SK-N-MC (cell line): Measurements from ENCODE around the gene MAP1A.

ENCODE experiments used
- EZH2 ChIP-seq: fragments of 200-600 bp; sonication (generic); IDR thresholded peaks from one replicate; pipeline ENCODE4 v1.6.1; 2017; ENCODE audit warnings: antibody characterized with exemption
- FOXP2 ChIP-seq: optimal IDR thresholded peaks from 2 replicates; pipeline ENCODE3; 2011; ENCODE audit warnings: mild to moderate bottlenecking, moderate library complexity; ENCODE audit not compliant: insufficient read depth; ENCODE audit errors: extremely low read length, control extremely low read depth
- POLR2AphosphoS5 ChIP-seq: IDR thresholded peaks from 2 replicates; pipeline ENCODE4 v1.6.1; 2012; ENCODE audit warnings: mild to moderate bottlenecking, low read depth, low read length, borderline replicate concordance

- TF ChIP-seq POLR2AphosphoS5, result no peak
- TF ChIP-seq EZH2, result no peak
- no peak for TF ChIP-seq FOXP2
Measured at GRCh38 chr15:43520138-43520537, 2.7 kb downstream of the MAP1A start.
